GM12878 (cell line): ENCODE data around the gene ALG5. TPM values are rescaled to one million over a fixed set of nuclear protein-coding genes. Genes with fewer than 3 reads are reported as not detected.

Source experiments
- ATAC-seq: fragments of 200-7000 bp; cut with Tn5 transposase; 3 replicates; pipeline ENCODE4 v1.9.1; 2020; ENCODE audit warnings: mild to moderate bottlenecking, moderate library complexity
- BruUV-seq: library from RNA; stranded (reverse); fragments of 400-500 nt; replicated peaks from 2 replicates; lab custom pipeline; 2021; lab: Mats Ljungman, UMichigan
- CTCF ChIA-PET: fragments of 300-600 bp; sonication (Branson Sonifier 250); formaldehyde crosslinking; extraction: SDS; loops from one replicate; lab custom pipeline; 2021; ENCODE audit warnings: inconsistent platforms; lab: Yijun Ruan, JAX
- POLR2A ChIA-PET: fragments of 350-600 bp; formaldehyde crosslinking; extraction: SDS; loops from one replicate; lab custom pipeline; 2021; ENCODE audit warnings: inconsistent platforms; lab: Charles Lee
- RAD21 ChIA-PET: fragments of 300-600 bp; sonication (Branson Sonifier 250); formaldehyde crosslinking; loops from one replicate; lab custom pipeline; 2023; ENCODE audit warnings: antibody characterized with exemption; ENCODE audit not compliant: unreplicated experiment; lab: Charles Lee
- SMC1A ChIA-PET: fragments of 300-600 bp; sonication (Branson Sonifier 250); formaldehyde crosslinking; loops from one replicate; lab custom pipeline; 2023; ENCODE audit not compliant: unreplicated experiment, uncharacterized antibody; lab: Charles Lee
- DNase-seq: peaks from one replicate; pipeline ENCODE4 v3.0.0-alpha.2; 2011; ENCODE audit warnings: low read depth, low spot score
- FAIRE-seq: peaks from 3 replicates; lab custom pipeline; 2011; peaks lifted over from hg19 to GRCh38; lab: Jason Lieb, UNC
- H2AFZ ChIP-seq: 2 replicates; pipeline ENCODE4 v1.6.0; 2011; ENCODE audit warnings: low read depth, low read length, control low read depth; ENCODE audit not compliant: control insufficient read depth
- H3K27ac ChIP-seq: 2 replicates; pipeline ENCODE4 v1.5.1; 2011; ENCODE audit warnings: control low read depth; ENCODE audit not compliant: control insufficient read depth, insufficient read depth
- H3K27me3 ChIP-seq, 2 experiments: replicated peaks in 1 of 2; 2 replicates each; pipeline versions ENCODE4 v1.6.0 to v1.6.1; 2011; ENCODE audit warnings: low read length in 1 of 2; ENCODE audit not compliant: control insufficient read depth in 2 of 2, insufficient read depth in 2 of 2
- H3K36me3 ChIP-seq, 2 experiments: 2 replicates each; pipeline ENCODE4 v1.5.1; 2011; ENCODE audit warnings: low read length in 1 of 2; ENCODE audit not compliant: control insufficient read depth in 2 of 2, insufficient read depth in 2 of 2
- H3K4me1 ChIP-seq: 2 replicates; pipeline ENCODE4 v1.6.1; 2011; ENCODE audit warnings: mild to moderate bottlenecking, low read length, moderate library complexity, mixed read lengths; ENCODE audit not compliant: control insufficient read depth, insufficient read depth
- H3K4me2 ChIP-seq: 2 replicates; pipeline ENCODE4 v1.6.0; 2011; ENCODE audit warnings: control low read depth; ENCODE audit not compliant: control insufficient read depth, insufficient read depth
- H3K4me3 ChIP-seq: fragments of 200-600 bp; sonication (generic); 2 replicates; pipeline ENCODE4 v1.5.1; 2016
- H3K79me2 ChIP-seq: 2 replicates; pipeline ENCODE4 v1.6.0; 2011; ENCODE audit warnings: low read length; ENCODE audit not compliant: control insufficient read depth, insufficient read depth
- H3K9ac ChIP-seq: 2 replicates; pipeline ENCODE4 v1.8.0; 2011; ENCODE audit warnings: low read length, control low read depth, mixed read lengths; ENCODE audit not compliant: control insufficient read depth, insufficient read depth
- H3K9me3 ChIP-seq: replicated peaks from 3 replicates; pipeline ENCODE4 v1.5.1; 2011; ENCODE audit warnings: mild to moderate bottlenecking, low read length; ENCODE audit not compliant: control insufficient read depth, insufficient read depth
- H4K20me1 ChIP-seq: 2 replicates; pipeline ENCODE4 v1.6.0; 2011; ENCODE audit not compliant: control insufficient read depth, insufficient read depth
- EGR1 ChIP-seq, 2 experiments: IDR thresholded peaks; 1 replicate in 1 of 2; 2 replicates in 1 of 2; pipeline ENCODE4 v1.6.1; 2011 to 2012; ENCODE audit warnings: low read depth in 2 of 2, low read length in 2 of 2, borderline replicate concordance in 1 of 2, mild to moderate bottlenecking in 1 of 2, moderate library complexity in 1 of 2
- FOS ChIP-seq: IDR thresholded peaks from 3 replicates; pipeline ENCODE4 v1.6.1; 2011; ENCODE audit warnings: borderline replicate concordance; ENCODE audit not compliant: insufficient read length; ENCODE audit errors: extremely low read depth
- MTA3 ChIP-seq: IDR thresholded peaks from 2 replicates; pipeline ENCODE4 v1.6.1; 2012; ENCODE audit warnings: low read length, inconsistent platforms, borderline replicate concordance
- NFIC ChIP-seq: IDR thresholded peaks from 2 replicates; pipeline ENCODE4 v1.6.1; 2012; ENCODE audit warnings: low read depth, mild to moderate bottlenecking, inconsistent platforms, low read length, moderate library complexity
- RAD21 ChIP-seq: IDR thresholded peaks from 2 replicates; pipeline ENCODE4 v1.6.1; 2011; ENCODE audit warnings: mild to moderate bottlenecking, low read depth, low read length, moderate library complexity; ENCODE audit not compliant: insufficient read depth
- SMC3 ChIP-seq: IDR thresholded peaks from 2 replicates; pipeline ENCODE4 v1.6.1; 2011; ENCODE audit warnings: low read length, improper control_type of control experiment, borderline replicate concordance
- SP1 ChIP-seq: IDR thresholded peaks from one replicate; pipeline ENCODE4 v1.6.1; 2011; ENCODE audit warnings: low read depth, low read length
- SREBF2 ChIP-seq: IDR thresholded peaks from 2 replicates; pipeline ENCODE4 v1.6.1; 2012; ENCODE audit warnings: mild to moderate bottlenecking, low read length
- TAF1 ChIP-seq: IDR thresholded peaks from 2 replicates; pipeline ENCODE4 v1.6.1; 2011; ENCODE audit warnings: mild to moderate bottlenecking, low read depth, low read length, borderline replicate concordance
- TCF12 ChIP-seq: IDR thresholded peaks from 2 replicates; pipeline ENCODE4 v1.6.1; 2011; ENCODE audit warnings: low read depth, mild to moderate bottlenecking, low read length
- TCF3 ChIP-seq: IDR thresholded peaks from 2 replicates; pipeline ENCODE4 v1.6.1; 2012; ENCODE audit warnings: low read depth, mild to moderate bottlenecking, low read length, borderline replicate concordance; ENCODE audit not compliant: insufficient read depth
- WRNIP1 ChIP-seq: IDR thresholded peaks from 2 replicates; pipeline ENCODE4 v1.6.1; 2011; ENCODE audit warnings: low read depth, low read length, improper control_type of control experiment, borderline replicate concordance
- WGBS: methylation state at CpG from one replicate; pipeline ENCODE4 v1.1.6; 2016; ENCODE audit warnings: low lambda C conversion rate; ENCODE audit not compliant: insufficient replicate concordance, insufficient coverage; ENCODE audit errors: missing lambda C conversion rate; 5-methylcytosine and 5-hydroxymethylcytosine counted together
- in situ Hi-C: fragments of 300-500 bp; cut with MboI; formaldehyde crosslinking; loops from 9 replicates; pipeline ENCODE4 v1.14.3; 2018; ENCODE audit warnings: mixed read lengths
- intact Hi-C: fragments of 100-400 bp; cut with micrococcal nuclease; formaldehyde crosslinking; loops from one replicate; pipeline ENCODE4 v1.14.2; 2022; ENCODE audit not compliant: unreplicated experiment
- polyA plus RNA-seq, 11 experiments: library from polyadenylated mRNA; depleted of rRNA in 4 of 11; unstranded in 6 of 11; stranded (reverse) in 5 of 11; fragments of >200 nt; fragmentation: Nextera tagmentation in 4 of 11; fragmentation: Illumina TruSeq in 1 of 11; extraction: Ambion mirVana in 4 of 11; extraction: Trizol in 1 of 11; gene quantifications; 1 replicate in 1 of 11; 2 replicates in 10 of 11; pipeline versions ENCODE4 v1.2.1 to v1.2.3, GENCODE V29; 2011 to 2016; ENCODE audit warnings: inconsistent platforms in 2 of 11, missing spikeins in 2 of 11, low read depth in 1 of 11
- total RNA-seq, 4 experiments: library from RNA; depleted of rRNA in 3 of 4; stranded (reverse); fragments of >200 nt in 3 of 4; fragmentation: Illumina TruSeq in 1 of 4; extraction: Trizol in 1 of 4; gene quantifications; 2 replicates each; pipeline versions ENCODE4 v1.2.1 to v1.2.3, GENCODE V29; 2013 to 2021
- TF ChIP-seq, protein P1 (sequence below): fragments of 450-650 bp; IDR thresholded peaks from 2 replicates; pipeline ENCODE4 v1.6.1; 2017; ENCODE audit warnings: mild to moderate bottlenecking, low read depth, inconsistent platforms; ENCODE audit not compliant: poor library complexity, severe bottlenecking
- TF ChIP-seq, protein P2 (sequence below), 3 experiments: IDR thresholded peaks in 2 of 3; conservative IDR thresholded peaks in 1 of 3; 2 replicates each; pipeline ENCODE4 v1.5.1; 2011; ENCODE audit warnings: low read depth in 3 of 3, low read length in 3 of 3, mild to moderate bottlenecking in 3 of 3, control low read depth in 2 of 3, moderate library complexity in 2 of 3, inconsistent platforms in 1 of 3, mixed read lengths in 1 of 3; ENCODE audit not compliant: control insufficient read depth in 2 of 3, insufficient read depth in 1 of 3; ENCODE audit errors: extremely low read depth in 1 of 3
- TF ChIP-seq, protein P3 (sequence below): IDR thresholded peaks from 2 replicates; pipeline ENCODE4 v1.6.1; 2012; ENCODE audit warnings: low read depth, low read length, improper control_type of control experiment
- TF ChIP-seq, protein P4 (sequence below): IDR thresholded peaks from 2 replicates; pipeline ENCODE4 v1.6.1; 2012; ENCODE audit warnings: low read length, inconsistent platforms

Gene ALG5
- total and polyA plus RNA-seq, 10 of the 15 experiments (the other 5 are each of a cell fraction or from before 2014, with no cell fraction given) = 23.9 to 82.2 (median 42.5) TPM

DNA sequence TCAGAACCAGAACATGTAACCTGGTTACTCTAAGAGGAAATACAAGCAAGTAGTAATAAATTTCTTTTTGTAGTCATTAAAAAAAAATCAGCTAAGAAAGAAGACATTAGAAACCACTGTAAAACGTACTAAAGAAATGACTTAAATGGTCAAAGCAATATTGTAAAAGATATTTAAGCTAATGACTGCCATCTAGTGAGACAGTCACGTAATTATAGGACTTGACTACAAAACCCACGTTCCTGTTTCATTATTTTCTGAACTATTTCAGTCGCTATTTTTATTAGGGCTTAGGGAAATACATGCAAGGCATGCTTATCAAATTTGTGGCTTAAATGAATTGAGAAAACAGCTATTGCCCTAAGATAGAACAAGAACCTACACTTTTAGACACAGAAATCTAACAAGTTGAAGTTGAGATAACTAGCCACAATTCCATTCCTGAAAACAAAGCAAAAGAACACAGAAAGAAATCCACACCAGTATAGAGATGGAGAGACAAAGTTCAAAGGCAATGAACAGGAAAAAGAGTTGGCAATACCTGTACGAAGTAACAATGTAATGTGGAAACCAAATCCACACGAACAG lies 17.9 kb downstream of the ALG5 start:
- peaks cover 3 to 14% of the 10 kb centered on the region in 2 experiments for H3K36me3 ChIP-seq
- peak; percentile 74 for ATAC-seq
- no peaks in the 10 kb centered on the region for H3K27me3 ChIP-seq
- H3K79me2 ChIP-seq = no peaks in the 10 kb centered on the region
- no peak overlapping the region for H3K27ac ChIP-seq
- POLR2A ChIA-PET = no interaction called here
- H3K4me2 ChIP-seq = no peak overlapping the region
- no peaks in the 10 kb centered on the region for H4K20me1 ChIP-seq
- DNase-seq = no peak
- in situ Hi-C loops = loop anchor here (5.0 to 10.0 kb wide), 2 partner anchors 124 to 556 kb away; no protein-coding TSS in a partner anchor
- peak; percentile 94 for FAIRE-seq
- no peak overlapping the region for H2AFZ ChIP-seq
- WGBS = 14% methylated on average over 6 of the region's 6 CpGs
- no peaks in the 10 kb centered on the region for H3K9me3 ChIP-seq
- no TSS peak for BruUV-seq
- H3K4me1 ChIP-seq = no peaks in the 10 kb centered on the region
- SMC1A ChIA-PET = interaction anchor here (0.7 to 1.8 kb wide), 10 partner anchors 8 to 698 kb away, joined by 3 to 14 read pairs (median 5); partner anchors contain the start of gene SPART
- CTCF ChIA-PET = interaction anchor here (0.8 to 9.5 kb wide), 25 partner anchors 8 to 697 kb away, joined by 3 to 100 read pairs (median 4); partner anchors contain the start of gene ALG5
- TF ChIP-seq, protein P1, sequence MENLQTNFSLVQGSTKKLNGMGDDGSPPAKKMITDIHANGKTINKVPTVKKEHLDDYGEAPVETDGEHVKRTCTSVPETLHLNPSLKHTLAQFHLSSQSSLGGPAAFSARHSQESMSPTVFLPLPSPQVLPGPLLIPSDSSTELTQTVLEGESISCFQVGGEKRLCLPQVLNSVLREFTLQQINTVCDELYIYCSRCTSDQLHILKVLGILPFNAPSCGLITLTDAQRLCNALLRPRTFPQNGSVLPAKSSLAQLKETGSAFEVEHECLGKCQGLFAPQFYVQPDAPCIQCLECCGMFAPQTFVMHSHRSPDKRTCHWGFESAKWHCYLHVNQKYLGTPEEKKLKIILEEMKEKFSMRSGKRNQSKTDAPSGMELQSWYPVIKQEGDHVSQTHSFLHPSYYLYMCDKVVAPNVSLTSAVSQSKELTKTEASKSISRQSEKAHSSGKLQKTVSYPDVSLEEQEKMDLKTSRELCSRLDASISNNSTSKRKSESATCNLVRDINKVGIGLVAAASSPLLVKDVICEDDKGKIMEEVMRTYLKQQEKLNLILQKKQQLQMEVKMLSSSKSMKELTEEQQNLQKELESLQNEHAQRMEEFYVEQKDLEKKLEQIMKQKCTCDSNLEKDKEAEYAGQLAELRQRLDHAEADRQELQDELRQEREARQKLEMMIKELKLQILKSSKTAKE = no peak
- no peak for TF ChIP-seq TCF3
- TF ChIP-seq SMC3 = peak; percentile 37; the same call in 1 of the 2 replicates
- TF ChIP-seq, protein P2, sequence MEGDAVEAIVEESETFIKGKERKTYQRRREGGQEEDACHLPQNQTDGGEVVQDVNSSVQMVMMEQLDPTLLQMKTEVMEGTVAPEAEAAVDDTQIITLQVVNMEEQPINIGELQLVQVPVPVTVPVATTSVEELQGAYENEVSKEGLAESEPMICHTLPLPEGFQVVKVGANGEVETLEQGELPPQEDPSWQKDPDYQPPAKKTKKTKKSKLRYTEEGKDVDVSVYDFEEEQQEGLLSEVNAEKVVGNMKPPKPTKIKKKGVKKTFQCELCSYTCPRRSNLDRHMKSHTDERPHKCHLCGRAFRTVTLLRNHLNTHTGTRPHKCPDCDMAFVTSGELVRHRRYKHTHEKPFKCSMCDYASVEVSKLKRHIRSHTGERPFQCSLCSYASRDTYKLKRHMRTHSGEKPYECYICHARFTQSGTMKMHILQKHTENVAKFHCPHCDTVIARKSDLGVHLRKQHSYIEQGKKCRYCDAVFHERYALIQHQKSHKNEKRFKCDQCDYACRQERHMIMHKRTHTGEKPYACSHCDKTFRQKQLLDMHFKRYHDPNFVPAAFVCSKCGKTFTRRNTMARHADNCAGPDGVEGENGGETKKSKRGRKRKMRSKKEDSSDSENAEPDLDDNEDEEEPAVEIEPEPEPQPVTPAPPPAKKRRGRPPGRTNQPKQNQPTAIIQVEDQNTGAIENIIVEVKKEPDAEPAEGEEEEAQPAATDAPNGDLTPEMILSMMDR (IDR thresholded peaks at IDR 0.05 in 2 of 3, conservative IDR thresholded peaks at IDR 0.05 in 1 of 3; ENCODE audit: control insufficient read depth in 2 of 3, extremely low read depth in 1 of 3, insufficient read depth in 1 of 3, low read depth in 3 of 3, low read length in 3 of 3) = peak; percentile 25 to 59 (median 47); a peak in 5 of 6 replicates
- TF ChIP-seq NFIC = no peak
- TF ChIP-seq FOS = no peak
- TF ChIP-seq, protein P3, sequence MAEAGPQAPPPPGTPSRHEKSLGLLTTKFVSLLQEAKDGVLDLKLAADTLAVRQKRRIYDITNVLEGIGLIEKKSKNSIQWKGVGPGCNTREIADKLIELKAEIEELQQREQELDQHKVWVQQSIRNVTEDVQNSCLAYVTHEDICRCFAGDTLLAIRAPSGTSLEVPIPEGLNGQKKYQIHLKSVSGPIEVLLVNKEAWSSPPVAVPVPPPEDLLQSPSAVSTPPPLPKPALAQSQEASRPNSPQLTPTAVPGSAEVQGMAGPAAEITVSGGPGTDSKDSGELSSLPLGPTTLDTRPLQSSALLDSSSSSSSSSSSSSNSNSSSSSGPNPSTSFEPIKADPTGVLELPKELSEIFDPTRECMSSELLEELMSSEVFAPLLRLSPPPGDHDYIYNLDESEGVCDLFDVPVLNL = no peak
- TF ChIP-seq RAD21 = peak; percentile 61
- no peak for TF ChIP-seq EGR1 (IDR thresholded peaks at IDR 0.05; ENCODE audit: borderline replicate concordance in 1 of 2, low read depth in 2 of 2, low read length in 2 of 2)
- no peak for TF ChIP-seq SP1
- TF ChIP-seq SREBF2 = no peak
- no peak for TF ChIP-seq TAF1
- no peak for TF ChIP-seq MTA3
- TF ChIP-seq, protein P4, sequence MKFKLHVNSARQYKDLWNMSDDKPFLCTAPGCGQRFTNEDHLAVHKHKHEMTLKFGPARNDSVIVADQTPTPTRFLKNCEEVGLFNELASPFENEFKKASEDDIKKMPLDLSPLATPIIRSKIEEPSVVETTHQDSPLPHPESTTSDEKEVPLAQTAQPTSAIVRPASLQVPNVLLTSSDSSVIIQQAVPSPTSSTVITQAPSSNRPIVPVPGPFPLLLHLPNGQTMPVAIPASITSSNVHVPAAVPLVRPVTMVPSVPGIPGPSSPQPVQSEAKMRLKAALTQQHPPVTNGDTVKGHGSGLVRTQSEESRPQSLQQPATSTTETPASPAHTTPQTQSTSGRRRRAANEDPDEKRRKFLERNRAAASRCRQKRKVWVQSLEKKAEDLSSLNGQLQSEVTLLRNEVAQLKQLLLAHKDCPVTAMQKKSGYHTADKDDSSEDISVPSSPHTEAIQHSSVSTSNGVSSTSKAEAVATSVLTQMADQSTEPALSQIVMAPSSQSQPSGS = no peak
- TF ChIP-seq WRNIP1 = no peak
- no peak for TF ChIP-seq TCF12
- TF ChIP-seq, all 136 proteins: peak for 3
- no peak overlapping the region for H3K9ac ChIP-seq
- RAD21 ChIA-PET = interaction anchor here (0.8 to 4.1 kb wide), 13 partner anchors 8 to 700 kb away, joined by 3 to 37 read pairs (median 3); no protein-coding TSS in a partner anchor
- no peak overlapping the region for H3K4me3 ChIP-seq
- intact Hi-C loops = loop anchor here (1.0 to 5.0 kb wide), 3 partner anchors 123 to 634 kb away; partner anchors contain the start of gene SPART
